ENCODE measurements around the gene SMAD3. TPM values are rescaled to one million over a fixed set of nuclear protein-coding genes. Genes with fewer than 3 reads are reported as not detected.

The SMAD3 gene
- total and polyA plus RNA-seq, 2 of the 8 experiments (the other 6 are each of a cell fraction or from before 2014, with no cell fraction given): 10.1 to 12.4 TPM

DNA sequence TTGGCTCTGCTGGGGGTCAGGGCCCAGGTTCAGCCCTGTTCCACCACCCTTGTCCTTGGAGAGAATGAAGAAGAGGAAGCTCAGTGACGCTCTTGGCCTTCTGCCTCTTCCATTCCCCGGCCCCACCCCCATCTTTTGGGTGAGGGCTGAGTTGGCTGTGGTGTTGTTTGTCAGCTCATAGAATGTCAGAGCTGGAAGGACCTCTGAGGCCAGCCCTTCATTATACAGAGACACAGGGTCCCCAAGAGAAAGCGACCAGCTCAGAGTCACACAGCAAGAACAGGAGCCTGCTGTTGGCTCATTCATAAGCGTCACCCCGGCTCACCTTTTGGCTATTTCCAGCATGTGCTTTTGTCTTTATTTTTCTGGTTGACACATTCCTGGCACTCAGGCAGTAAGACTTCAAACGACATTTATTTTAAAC, 120.8 kb downstream of the SMAD3 start:
- Histone ChIP-seq H2BK12ac (ENCODE audit: low read depth, low read length) (no peak overlapping the region), H3K36me3 (ENCODE audit: control insufficient read depth in 2 of 4, insufficient read depth in 4 of 4, low read length in 3 of 4) (peaks cover 0 to 15% (median 4%) of the 10 kb centered on the region in 4 experiments; a peak in 7 of 8 replicates), H3K9me3 (ENCODE audit: insufficient read depth in 2 of 2, low read depth in 1 of 2, low read length in 1 of 2) (no peaks in the 10 kb centered on the region), H3K4me3 (ENCODE audit: extremely low read depth in 1 of 4, insufficient read depth in 2 of 4, low read depth in 3 of 4, low read length in 4 of 4) (no peak overlapping the region), H4K8ac (ENCODE audit: extremely low read depth, insufficient read depth, low read length) (no peak overlapping the region), H2BK20ac (ENCODE audit: low read length) (no peak overlapping the region), H3K23ac (ENCODE audit: insufficient read length) (no peak overlapping the region), H2AK5ac (ENCODE audit: low read depth, low read length) (no peak overlapping the region), H3K27me3 (replicated peaks in 1 of 4; ENCODE audit: control insufficient read depth in 3 of 4, extremely low read depth in 1 of 4, insufficient read depth in 3 of 4, low read length in 3 of 4) (no peaks in the 10 kb centered on the region), H3K4ac (replicated peaks; ENCODE audit: insufficient read length, low read depth, low read length) (no peak overlapping the region), H2BK5ac (ENCODE audit: low read depth, low read length) (no peak overlapping the region), H3K4me2 (ENCODE audit: insufficient read depth in 1 of 2, low read depth in 2 of 2, low read length in 2 of 2) (no peak overlapping the region), H2AFZ (ENCODE audit: low read length) (no peak overlapping the region), H4K5ac (ENCODE audit: insufficient read length, low read depth, low read length) (no peak overlapping the region), H4K20me1 (replicated peaks in 1 of 2; ENCODE audit: control insufficient read depth in 1 of 2, insufficient read depth in 2 of 2, low read length in 2 of 2) (peaks cover 0 to 2% of the 10 kb centered on the region in 2 experiments), H3K9ac (replicated peaks in 1 of 4; ENCODE audit: extremely low read depth in 1 of 4, low read depth in 3 of 4, low read length in 3 of 4) (no peak overlapping the region), H2BK120ac (replicated peaks; ENCODE audit: low read depth, low read length) (no peak overlapping the region), H3K23me2 (ENCODE audit: low read depth, low read length) (no peaks in the 10 kb centered on the region), H3K27ac (ENCODE audit: low read depth, low read length) (no peak overlapping the region), H2BK15ac (ENCODE audit: low read length) (no peak overlapping the region), H3K79me2 (ENCODE audit: control insufficient read depth in 1 of 2, insufficient read depth in 2 of 2, low read length in 2 of 2) (no peaks in the 10 kb centered on the region), H3K79me1 (ENCODE audit: low read depth, low read length) (no peaks in the 10 kb centered on the region), H3K18ac (ENCODE audit: extremely low read depth, low read length) (no peak overlapping the region), H4K91ac (replicated peaks; ENCODE audit: insufficient read length, low read length) (no peak overlapping the region), H3K4me1 (replicated peaks in 1 of 4; ENCODE audit: control insufficient read depth in 3 of 4, insufficient read depth in 4 of 4, low read length in 3 of 4) (peaks cover 0 to 2% (median 0%) of the 10 kb centered on the region in 4 experiments; a peak in 1 of 7 replicates), H3K14ac (ENCODE audit: insufficient read length) (no peak overlapping the region), H3K56ac (replicated peaks; ENCODE audit: insufficient read length, low read depth, low read length) (no peak overlapping the region)
- 93% methylated on average over 6 of the region's 6 CpGs; no CpG with 5 or more reads in 1 of the 2 experiments for WGBS, 2 experiments (ENCODE audit: extremely low coverage in 1 of 2, insufficient coverage in 1 of 2, insufficient read length in 1 of 2, insufficient replicate concordance in 2 of 2, low coverage in 1 of 2, low lambda C conversion rate in 2 of 2, missing lambda C conversion rate in 1 of 2)
- ChIA-PET CTCF (ENCODE audit: partially characterized antibody) (interaction anchor here (1.0 to 3.0 kb wide), 5 partner anchors 8 to 239 kb away, joined by 3 to 14 read pairs (median 7); no protein-coding TSS in a partner anchor), POLR2A (ENCODE audit: partially characterized antibody) (no interaction called here)
- DNase-seq (ENCODE audit: low read depth in 1 of 2, low spot score in 2 of 2): no peak
- no peak for FAIRE-seq
- TF ChIP-seq JUN (IDR thresholded peaks at IDR 0.05; ENCODE audit: low read depth, low read length) (no peak), CHD1 (IDR thresholded peaks at IDR 0.05; ENCODE audit: low read depth, low read length) (no peak), TCF12 (IDR thresholded peaks at IDR 0.05; ENCODE audit: low read depth, low read length) (no peak), RXRA (IDR thresholded peaks at IDR 0.05; ENCODE audit: insufficient read depth, low read depth, low read length) (no peak), NRF1 (IDR thresholded peaks at IDR 0.05; ENCODE audit: low read depth, low read length) (no peak)
- TF ChIP-seq, protein P1, sequence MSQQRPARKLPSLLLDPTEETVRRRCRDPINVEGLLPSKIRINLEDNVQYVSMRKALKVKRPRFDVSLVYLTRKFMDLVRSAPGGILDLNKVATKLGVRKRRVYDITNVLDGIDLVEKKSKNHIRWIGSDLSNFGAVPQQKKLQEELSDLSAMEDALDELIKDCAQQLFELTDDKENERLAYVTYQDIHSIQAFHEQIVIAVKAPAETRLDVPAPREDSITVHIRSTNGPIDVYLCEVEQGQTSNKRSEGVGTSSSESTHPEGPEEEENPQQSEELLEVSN (IDR thresholded peaks at IDR 0.05): no peak

Data from H1 (cell line).